Choroid plexus epithelial cell (primary cell): Measurements from ENCODE around the gene CD151.

Experiments
- DNase-seq: peaks from one replicate; pipeline ENCODE4 v3.0.0-alpha.2; 2010; ENCODE audit warnings: low read depth
- H3K4me3 ChIP-seq: 2 replicates; pipeline ENCODE4 v1.5.1; 2011; ENCODE audit warnings: low read depth, mild to moderate bottlenecking, control low read depth, low read length, moderate library complexity
- TF ChIP-seq, protein P1 (sequence below): conservative IDR thresholded peaks from 2 replicates; pipeline ENCODE4 v1.5.1; 2011; ENCODE audit warnings: low read depth, mild to moderate bottlenecking, control low read depth, inconsistent platforms, low read length, moderate library complexity

Gene CD151

DNA sequence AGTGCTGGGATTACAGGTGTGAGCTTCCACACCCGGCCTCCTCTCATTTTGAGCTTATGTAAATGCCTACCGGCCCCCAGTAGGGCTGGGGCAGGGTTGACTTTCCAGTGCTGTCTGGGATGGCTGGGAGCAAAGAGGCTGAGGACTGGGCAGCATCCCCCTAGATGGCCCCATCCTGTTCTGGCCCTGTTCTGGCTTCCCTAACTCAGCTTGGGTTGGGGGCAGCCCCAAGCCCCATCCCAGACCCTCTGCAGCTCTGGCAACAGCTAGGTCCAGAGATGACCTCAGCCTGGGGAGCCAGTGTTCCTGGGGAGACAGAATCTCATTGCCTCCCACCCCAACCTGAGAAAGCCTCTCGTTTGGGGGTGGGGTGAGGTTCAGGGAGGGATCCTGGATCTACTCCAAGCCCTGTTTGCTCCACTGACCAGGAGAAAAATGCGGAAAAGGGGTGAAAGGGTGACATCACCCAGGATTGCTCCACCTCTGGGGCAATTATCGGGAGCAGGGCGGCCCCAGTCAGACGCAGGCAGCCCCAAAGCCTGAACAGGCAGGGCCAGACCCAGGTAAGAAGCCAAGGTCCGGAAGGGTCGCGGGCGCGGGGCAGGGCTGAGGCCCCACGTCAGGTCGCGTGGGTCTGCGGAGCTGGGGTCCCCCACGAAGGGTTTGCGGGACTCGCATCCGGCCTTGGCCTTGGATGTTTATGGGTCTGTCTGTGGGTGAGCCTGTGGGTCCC lies 14.2 kb upstream of the CD151 start, which contains the start of gene PNPLA2:
Gene PNPLA2 (plus strand): TSS at position 519 of the 733 bp plus-strand sequence. CDS start 805 bp downstream, outside the sequence.
- peak within 1 kb of the TSS; percentile 72 for H3K4me3 ChIP-seq
- TF ChIP-seq, protein P1, sequence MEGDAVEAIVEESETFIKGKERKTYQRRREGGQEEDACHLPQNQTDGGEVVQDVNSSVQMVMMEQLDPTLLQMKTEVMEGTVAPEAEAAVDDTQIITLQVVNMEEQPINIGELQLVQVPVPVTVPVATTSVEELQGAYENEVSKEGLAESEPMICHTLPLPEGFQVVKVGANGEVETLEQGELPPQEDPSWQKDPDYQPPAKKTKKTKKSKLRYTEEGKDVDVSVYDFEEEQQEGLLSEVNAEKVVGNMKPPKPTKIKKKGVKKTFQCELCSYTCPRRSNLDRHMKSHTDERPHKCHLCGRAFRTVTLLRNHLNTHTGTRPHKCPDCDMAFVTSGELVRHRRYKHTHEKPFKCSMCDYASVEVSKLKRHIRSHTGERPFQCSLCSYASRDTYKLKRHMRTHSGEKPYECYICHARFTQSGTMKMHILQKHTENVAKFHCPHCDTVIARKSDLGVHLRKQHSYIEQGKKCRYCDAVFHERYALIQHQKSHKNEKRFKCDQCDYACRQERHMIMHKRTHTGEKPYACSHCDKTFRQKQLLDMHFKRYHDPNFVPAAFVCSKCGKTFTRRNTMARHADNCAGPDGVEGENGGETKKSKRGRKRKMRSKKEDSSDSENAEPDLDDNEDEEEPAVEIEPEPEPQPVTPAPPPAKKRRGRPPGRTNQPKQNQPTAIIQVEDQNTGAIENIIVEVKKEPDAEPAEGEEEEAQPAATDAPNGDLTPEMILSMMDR: no peak
- no peak for DNase-seq

GRCh38 chr11:819129-819931 lies 13.4 kb upstream of the CD151 start:
- TF ChIP-seq, protein P1: no peak
- peak; percentile 84 for DNase-seq
- H3K4me3 ChIP-seq: peak overlapping the region; percentile 72

GRCh38 chr11:819943-820649 lies 12.7 kb upstream of the CD151 start:
- TF ChIP-seq, protein P1: no peak

GRCh38 chr11:820655-821511 lies 11.9 kb upstream of the CD151 start:
- no peak for DNase-seq
- peak overlapping the region; percentile 72 for H3K4me3 ChIP-seq
- TF ChIP-seq, protein P1: no peak

More at GRCh38 chr11:819943-820649, 12.7 kb upstream of the CD151 start:
- DNase-seq: peak; percentile 76
- H3K4me3 ChIP-seq: peak overlapping the region; percentile 72

GRCh38 chr11:821512-822371 lies 11.0 kb upstream of the CD151 start:
- H3K4me3 ChIP-seq: no peak overlapping the region
- TF ChIP-seq, protein P1: no peak
- no peak for DNase-seq
